OCI-LY3 (cell line): ENCODE measurements around the gene SMIM36.

Experiments used
- EZH2phosphoT487 ChIP-seq: fragments of 200-600 bp; shearing (Covaris generic); IDR thresholded peaks from 2 replicates; pipeline ENCODE4 v1.6.1; 2018; ENCODE audit warnings: antibody characterized with exemption, mixed run types, low read depth
- TF ChIP-seq, protein P1 (sequence below): fragments of 200-600, 300-600 bp; sonication (generic); IDR thresholded peaks from 2 replicates; pipeline ENCODE4 v1.5.1; 2014; ENCODE audit warnings: antibody characterized with exemption, low read length, low read depth

DNA sequence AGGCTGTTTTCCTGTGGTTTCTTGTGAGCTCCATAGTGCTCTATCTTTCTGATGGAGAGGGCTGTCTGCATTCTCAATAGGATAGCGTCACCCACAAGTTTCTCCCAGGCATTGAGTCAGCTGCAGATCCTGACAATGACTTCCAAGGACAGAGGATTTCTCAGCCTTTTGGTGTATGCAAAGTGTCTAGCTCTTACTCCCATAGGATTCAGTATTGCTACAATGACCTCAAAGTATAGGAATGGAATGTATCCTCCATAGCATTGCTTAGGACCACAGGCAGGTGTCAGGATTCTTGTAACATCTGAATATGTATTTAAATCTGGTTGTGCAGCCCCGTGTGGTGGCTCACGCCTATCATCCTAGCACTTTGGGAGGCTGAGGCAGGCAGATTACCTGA lies 32.3 kb downstream of the SMIM36 start:
- TF ChIP-seq, protein P1, sequence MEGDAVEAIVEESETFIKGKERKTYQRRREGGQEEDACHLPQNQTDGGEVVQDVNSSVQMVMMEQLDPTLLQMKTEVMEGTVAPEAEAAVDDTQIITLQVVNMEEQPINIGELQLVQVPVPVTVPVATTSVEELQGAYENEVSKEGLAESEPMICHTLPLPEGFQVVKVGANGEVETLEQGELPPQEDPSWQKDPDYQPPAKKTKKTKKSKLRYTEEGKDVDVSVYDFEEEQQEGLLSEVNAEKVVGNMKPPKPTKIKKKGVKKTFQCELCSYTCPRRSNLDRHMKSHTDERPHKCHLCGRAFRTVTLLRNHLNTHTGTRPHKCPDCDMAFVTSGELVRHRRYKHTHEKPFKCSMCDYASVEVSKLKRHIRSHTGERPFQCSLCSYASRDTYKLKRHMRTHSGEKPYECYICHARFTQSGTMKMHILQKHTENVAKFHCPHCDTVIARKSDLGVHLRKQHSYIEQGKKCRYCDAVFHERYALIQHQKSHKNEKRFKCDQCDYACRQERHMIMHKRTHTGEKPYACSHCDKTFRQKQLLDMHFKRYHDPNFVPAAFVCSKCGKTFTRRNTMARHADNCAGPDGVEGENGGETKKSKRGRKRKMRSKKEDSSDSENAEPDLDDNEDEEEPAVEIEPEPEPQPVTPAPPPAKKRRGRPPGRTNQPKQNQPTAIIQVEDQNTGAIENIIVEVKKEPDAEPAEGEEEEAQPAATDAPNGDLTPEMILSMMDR = no peak
- TF ChIP-seq EZH2phosphoT487 = no peak
